ENCODE measurements around the gene TINCR.

TINCR gene

DNA sequence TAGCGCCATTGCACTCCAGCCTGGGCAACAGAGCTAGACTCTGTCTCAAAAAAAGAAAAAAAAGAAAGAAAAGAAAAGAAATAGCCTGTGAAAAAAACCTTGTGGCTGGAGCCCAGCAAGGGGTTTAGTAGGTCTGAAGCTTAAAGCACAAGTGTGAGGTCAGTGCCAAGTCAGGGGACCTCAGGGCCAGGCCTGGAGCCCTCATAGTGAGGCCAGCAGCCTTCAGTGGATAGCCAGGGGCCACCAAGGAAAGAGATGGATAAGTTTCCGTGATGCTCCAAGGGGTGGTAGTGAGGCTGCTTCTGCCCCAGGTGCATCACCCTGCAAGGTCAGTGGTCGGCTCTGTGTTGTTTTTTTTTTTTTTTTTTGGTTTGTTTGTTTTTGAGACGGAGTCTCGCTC is 12.9 kb downstream of the TINCR start:
- H3K36me3 ChIP-seq (ENCODE audit: control insufficient read depth, insufficient read depth, low read length): no peaks in the 10 kb centered on the region
- no peak overlapping the region for H3K4me3 ChIP-seq (replicated peaks; ENCODE audit: low read depth, low read length)
- TF ChIP-seq, protein P1, sequence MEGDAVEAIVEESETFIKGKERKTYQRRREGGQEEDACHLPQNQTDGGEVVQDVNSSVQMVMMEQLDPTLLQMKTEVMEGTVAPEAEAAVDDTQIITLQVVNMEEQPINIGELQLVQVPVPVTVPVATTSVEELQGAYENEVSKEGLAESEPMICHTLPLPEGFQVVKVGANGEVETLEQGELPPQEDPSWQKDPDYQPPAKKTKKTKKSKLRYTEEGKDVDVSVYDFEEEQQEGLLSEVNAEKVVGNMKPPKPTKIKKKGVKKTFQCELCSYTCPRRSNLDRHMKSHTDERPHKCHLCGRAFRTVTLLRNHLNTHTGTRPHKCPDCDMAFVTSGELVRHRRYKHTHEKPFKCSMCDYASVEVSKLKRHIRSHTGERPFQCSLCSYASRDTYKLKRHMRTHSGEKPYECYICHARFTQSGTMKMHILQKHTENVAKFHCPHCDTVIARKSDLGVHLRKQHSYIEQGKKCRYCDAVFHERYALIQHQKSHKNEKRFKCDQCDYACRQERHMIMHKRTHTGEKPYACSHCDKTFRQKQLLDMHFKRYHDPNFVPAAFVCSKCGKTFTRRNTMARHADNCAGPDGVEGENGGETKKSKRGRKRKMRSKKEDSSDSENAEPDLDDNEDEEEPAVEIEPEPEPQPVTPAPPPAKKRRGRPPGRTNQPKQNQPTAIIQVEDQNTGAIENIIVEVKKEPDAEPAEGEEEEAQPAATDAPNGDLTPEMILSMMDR (IDR thresholded peaks at IDR 0.05; ENCODE audit: insufficient read depth, low read length, poor library complexity, severe bottlenecking): no peak
- DNase-seq (ENCODE audit: extremely low read depth, insufficient read length): no peak
- H3K27me3 ChIP-seq (replicated peaks; ENCODE audit: control insufficient read depth, insufficient read depth, low read length): no peaks in the 10 kb centered on the region

DNA sequence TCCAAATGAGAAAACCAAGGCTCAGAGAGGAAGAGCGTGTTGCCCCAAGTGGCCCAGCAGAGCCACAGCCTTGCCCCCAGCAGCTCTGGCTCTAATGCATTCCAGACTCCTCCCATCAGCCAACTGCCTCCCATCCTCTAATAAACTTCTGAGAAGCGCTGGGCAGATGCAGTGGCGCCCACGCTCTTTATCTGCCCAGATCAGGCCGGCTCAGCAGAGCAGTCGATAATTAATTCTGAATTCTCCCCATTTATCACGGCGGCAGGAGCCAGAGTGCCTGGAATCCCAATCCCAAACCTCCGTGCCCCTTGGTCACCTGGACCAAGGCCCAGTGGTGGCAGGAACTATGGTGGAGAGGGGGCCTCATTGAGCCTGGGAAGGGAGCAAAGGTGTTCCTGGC is 13.9 kb downstream of the TINCR start:
- no peak overlapping the region for H3K4me3 ChIP-seq (replicated peaks; ENCODE audit: low read depth, low read length)
- DNase-seq (ENCODE audit: extremely low read depth, insufficient read length): no peak
- H3K36me3 ChIP-seq (ENCODE audit: control insufficient read depth, insufficient read depth, low read length): no peaks in the 10 kb centered on the region
- TF ChIP-seq, protein P1 (IDR thresholded peaks at IDR 0.05; ENCODE audit: insufficient read depth, low read length, poor library complexity, severe bottlenecking): no peak
- no peaks in the 10 kb centered on the region for H3K27me3 ChIP-seq (replicated peaks; ENCODE audit: control insufficient read depth, insufficient read depth, low read length)

GRCh38 chr19:5547881-5548280 is 19.9 kb downstream of the TINCR start:
- no peak for DNase-seq (ENCODE audit: extremely low read depth, insufficient read length)

DNA sequence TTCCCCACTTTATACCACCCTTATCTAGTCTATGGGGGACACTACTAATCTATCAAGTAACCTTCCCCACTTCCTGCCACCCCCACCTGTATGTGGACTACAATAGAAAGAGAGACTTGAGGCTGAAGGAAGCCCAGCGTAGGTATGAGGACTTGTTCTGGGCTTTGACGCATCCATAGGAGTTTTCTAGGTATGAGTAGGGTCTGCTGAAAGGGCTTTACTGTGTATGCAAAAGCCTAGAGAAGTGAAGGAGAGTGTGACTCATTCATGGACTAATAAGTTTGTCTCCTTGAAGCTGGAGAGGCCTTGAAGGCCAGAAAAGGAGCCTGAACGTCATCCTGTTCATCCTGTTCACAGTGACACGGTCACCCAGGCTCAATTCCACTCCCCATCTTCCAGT is 21.8 kb downstream of the TINCR start:
- no peaks in the 10 kb centered on the region for H3K27me3 ChIP-seq (replicated peaks; ENCODE audit: control insufficient read depth, insufficient read depth, low read length)
- DNase-seq (ENCODE audit: extremely low read depth, insufficient read length): no peak
- H3K4me3 ChIP-seq (replicated peaks; ENCODE audit: low read depth, low read length): no peak overlapping the region
- TF ChIP-seq, protein P1 (IDR thresholded peaks at IDR 0.05; ENCODE audit: insufficient read depth, low read length, poor library complexity, severe bottlenecking): no peak
- no peaks in the 10 kb centered on the region for H3K36me3 ChIP-seq (ENCODE audit: control insufficient read depth, insufficient read depth, low read length)

More at GRCh38 chr19:5547881-5548280, 19.9 kb downstream of the TINCR start:
- TF ChIP-seq, protein P1 (IDR thresholded peaks at IDR 0.05; ENCODE audit: insufficient read depth, low read length, poor library complexity, severe bottlenecking): peak; percentile 44
- H3K27me3 ChIP-seq (replicated peaks; ENCODE audit: control insufficient read depth, insufficient read depth, low read length): no peaks in the 10 kb centered on the region
- H3K4me3 ChIP-seq (replicated peaks; ENCODE audit: low read depth, low read length): no peak overlapping the region
- H3K36me3 ChIP-seq (ENCODE audit: control insufficient read depth, insufficient read depth, low read length): no peaks in the 10 kb centered on the region

GRCh38 chr19:5545051-5545450 is 22.7 kb downstream of the TINCR start:
- H3K4me3 ChIP-seq (replicated peaks; ENCODE audit: low read depth, low read length): no peak overlapping the region
- H3K27me3 ChIP-seq (replicated peaks; ENCODE audit: control insufficient read depth, insufficient read depth, low read length): no peaks in the 10 kb centered on the region
- TF ChIP-seq, protein P1 (IDR thresholded peaks at IDR 0.05; ENCODE audit: insufficient read depth, low read length, poor library complexity, severe bottlenecking): no peak
- H3K36me3 ChIP-seq (ENCODE audit: control insufficient read depth, insufficient read depth, low read length): no peaks in the 10 kb centered on the region
- no peak for DNase-seq (ENCODE audit: extremely low read depth, insufficient read length)

DNA sequence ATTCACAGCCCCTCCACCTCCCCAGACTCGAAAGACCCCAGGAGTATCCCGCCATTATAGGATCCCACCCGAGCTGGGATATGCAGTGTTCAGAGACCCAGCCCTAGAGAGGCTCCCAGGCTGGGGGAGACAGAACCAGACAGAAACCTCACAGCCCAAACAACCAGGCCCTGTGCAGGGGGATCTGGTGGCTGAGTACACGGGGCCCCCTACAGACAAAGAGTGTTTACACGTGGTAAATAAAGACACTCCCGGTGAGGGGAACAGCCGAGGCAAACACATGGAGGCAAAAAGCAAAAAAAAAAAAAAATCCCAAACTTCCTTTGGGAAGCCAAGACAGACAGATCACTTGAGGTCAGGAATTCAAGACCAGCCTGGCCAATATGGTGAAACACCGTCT is 25.1 kb downstream of the TINCR start:
- no peaks in the 10 kb centered on the region for H3K36me3 ChIP-seq (ENCODE audit: control insufficient read depth, insufficient read depth, low read length)
- no peaks in the 10 kb centered on the region for H3K27me3 ChIP-seq (replicated peaks; ENCODE audit: control insufficient read depth, insufficient read depth, low read length)
- TF ChIP-seq, protein P1 (IDR thresholded peaks at IDR 0.05; ENCODE audit: insufficient read depth, low read length, poor library complexity, severe bottlenecking): no peak
- no peak overlapping the region for H3K4me3 ChIP-seq (replicated peaks; ENCODE audit: low read depth, low read length)
- no peak for DNase-seq (ENCODE audit: extremely low read depth, insufficient read length)

All from GM06990 (cell line).